WTC11 (cell line): ENCODE results near the gene CDC42EP4. TPM values are rescaled to one million over a fixed set of nuclear protein-coding genes. Genes with fewer than 3 reads are reported as not detected.

ENCODE experiments used
- ATAC-seq: fragments of 200-7000 bp; cut with Tn5 transposase; 2 replicates; pipeline ENCODE4 v1.10.0; 2021; ENCODE audit warnings: mild to moderate bottlenecking, moderate library complexity
- CTCF ChIA-PET: fragments of 300-600 bp; sonication (Branson Sonifier 250); formaldehyde crosslinking; loops from one replicate; lab custom pipeline; 2021; ENCODE audit warnings: antibody characterized with exemption; lab: Charles Lee
- POLR2A ChIA-PET: fragments of 350-600 bp; sonication (Branson Sonifier 250); formaldehyde crosslinking; loops from one replicate; lab custom pipeline; 2021; ENCODE audit warnings: antibody characterized with exemption; lab: Charles Lee
- DNase-seq: peaks from one replicate; pipeline ENCODE4 v3.0.0; 2021; ENCODE audit warnings: low spot score
- H3K27ac Mint-ChIP-seq: 2 replicates; pipeline ENCODE4 v1.8.0; 2021; ENCODE audit warnings: mixed read lengths
- H3K27me3 Mint-ChIP-seq: 2 replicates; pipeline ENCODE4 v1.8.0; 2021; ENCODE audit warnings: low read depth, mild to moderate bottlenecking, moderate library complexity, mixed read lengths
- H3K36me3 Mint-ChIP-seq: 2 replicates; pipeline ENCODE4 v1.8.0; 2021; ENCODE audit warnings: mixed read lengths
- H3K4me1 Mint-ChIP-seq: 2 replicates; pipeline ENCODE4 v1.8.0; 2022; ENCODE audit warnings: mixed read lengths
- H3K4me3 Mint-ChIP-seq: 2 replicates; pipeline ENCODE4 v1.8.0; 2021; ENCODE audit warnings: mild to moderate bottlenecking, moderate library complexity, mixed read lengths
- H3K9me3 Mint-ChIP-seq: 2 replicates; pipeline ENCODE4 v1.8.0; 2021; ENCODE audit warnings: mixed read lengths
- EMX1 ChIP-seq: fragments of 250-450 bp; sonication (Bioruptor Pico); IDR thresholded peaks from 2 replicates; pipeline ENCODE4 v1.8.0; 2021; ENCODE audit warnings: mild to moderate bottlenecking
- ESRRA ChIP-seq: sonication (generic); formaldehyde crosslinking; IDR thresholded peaks from 2 replicates; pipeline ENCODE4 v1.8.1; 2022; ENCODE audit warnings: mild to moderate bottlenecking, missing genetic modification reagents, borderline replicate concordance
- ETV6 ChIP-seq: sonication (generic); formaldehyde crosslinking; IDR thresholded peaks from 2 replicates; pipeline ENCODE4 v1.8.1; 2022; ENCODE audit warnings: mild to moderate bottlenecking, missing genetic modification reagents
- GRHL2 ChIP-seq: fragments of 250-450 bp; sonication (Bioruptor Pico); IDR thresholded peaks from 2 replicates; pipeline ENCODE4 v1.8.0; 2022; ENCODE audit warnings: mild to moderate bottlenecking, moderate library complexity; ENCODE audit not compliant: insufficient replicate concordance, severe bottlenecking
- JAZF1 ChIP-seq: fragments of 250-450 bp; sonication (Bioruptor Pico); IDR thresholded peaks from 2 replicates; pipeline ENCODE4 v1.9.0; 2021; ENCODE audit warnings: moderate library complexity, mild to moderate bottlenecking, inconsistent platforms
- SOX15 ChIP-seq: fragments of 250-450 bp; sonication (Bioruptor Pico); IDR thresholded peaks from 2 replicates; pipeline ENCODE4 v1.9.0; 2021; ENCODE audit warnings: mild to moderate bottlenecking
- TEAD4 ChIP-seq: sonication (generic); formaldehyde crosslinking; IDR thresholded peaks from 2 replicates; pipeline ENCODE4 v1.8.0; 2022; ENCODE audit warnings: mild to moderate bottlenecking, missing genetic modification reagents
- ZNF317 ChIP-seq: sonication (generic); formaldehyde crosslinking; IDR thresholded peaks from 2 replicates; pipeline ENCODE4 v1.8.1; 2023; ENCODE audit warnings: low read depth, mild to moderate bottlenecking, moderate library complexity, missing genetic modification reagents, borderline replicate concordance
- ZNF423 ChIP-seq: fragments of 250-450 bp; sonication (Bioruptor Pico); IDR thresholded peaks from 2 replicates; pipeline ENCODE4 v2.1.2; 2022; ENCODE audit warnings: mild to moderate bottlenecking, moderate library complexity
- total RNA-seq: library from RNA; stranded (reverse); gene quantifications from 3 replicates; pipeline ENCODE4 v1.2.3, GENCODE V29; 2021
- TF ChIP-seq, protein P1 (sequence below): fragments of 250-450 bp; sonication (Bioruptor Pico); conservative IDR thresholded peaks from 2 replicates; pipeline ENCODE4 v1.9.0; 2021; ENCODE audit warnings: mild to moderate bottlenecking
- TF ChIP-seq, protein P2 (sequence below): sonication (generic); formaldehyde crosslinking; conservative IDR thresholded peaks from 2 replicates; pipeline ENCODE4 v1.8.1; 2023; ENCODE audit warnings: mild to moderate bottlenecking, low read depth, missing genetic modification reagents, moderate library complexity
- TF ChIP-seq, protein P3 (sequence below): fragments of 250-450 bp; sonication (Bioruptor Pico); IDR thresholded peaks from 2 replicates; pipeline ENCODE4 v1.9.0; 2021; ENCODE audit warnings: moderate library complexity, mild to moderate bottlenecking, inconsistent platforms, borderline replicate concordance
- TF ChIP-seq, protein P4 (sequence below): sonication (generic); formaldehyde crosslinking; IDR thresholded peaks from 2 replicates; pipeline ENCODE4 v1.8.1; 2022; ENCODE audit warnings: mild to moderate bottlenecking, missing genetic modification reagents, moderate library complexity, borderline replicate concordance
- TF ChIP-seq, protein P5 (sequence below): sonication (generic); formaldehyde crosslinking; IDR thresholded peaks from 2 replicates; pipeline ENCODE4 v1.8.1; 2023; ENCODE audit warnings: mild to moderate bottlenecking, missing genetic modification reagents, moderate library complexity
- TF ChIP-seq, protein P6 (sequence below): fragments of 200-600 bp; IDR thresholded peaks from 2 replicates; pipeline ENCODE4 v1.8.0; 2022; ENCODE audit warnings: antibody characterized with exemption
- TF ChIP-seq, protein P7 (sequence below): sonication (generic); formaldehyde crosslinking; IDR thresholded peaks from 2 replicates; pipeline ENCODE4 v1.8.0; 2022; ENCODE audit warnings: mild to moderate bottlenecking, missing genetic modification reagents
- TF ChIP-seq, protein P8 (sequence below): sonication (generic); formaldehyde crosslinking; IDR thresholded peaks from 2 replicates; pipeline ENCODE4 v1.8.0; 2023; ENCODE audit warnings: mild to moderate bottlenecking, missing genetic modification reagents
- TF ChIP-seq, protein P9 (sequence below): sonication (generic); formaldehyde crosslinking; IDR thresholded peaks from 2 replicates; pipeline ENCODE4 v1.8.0; 2023; ENCODE audit warnings: missing genetic modification reagents
- TF ChIP-seq, protein P10 (sequence below): sonication (generic); formaldehyde crosslinking; conservative IDR thresholded peaks from 2 replicates; pipeline ENCODE4 v1.8.1; 2022; ENCODE audit warnings: mild to moderate bottlenecking, missing genetic modification reagents

Gene CDC42EP4
- total RNA-seq, 1 experiment from 2014 or later = 18.8 TPM

DNA sequence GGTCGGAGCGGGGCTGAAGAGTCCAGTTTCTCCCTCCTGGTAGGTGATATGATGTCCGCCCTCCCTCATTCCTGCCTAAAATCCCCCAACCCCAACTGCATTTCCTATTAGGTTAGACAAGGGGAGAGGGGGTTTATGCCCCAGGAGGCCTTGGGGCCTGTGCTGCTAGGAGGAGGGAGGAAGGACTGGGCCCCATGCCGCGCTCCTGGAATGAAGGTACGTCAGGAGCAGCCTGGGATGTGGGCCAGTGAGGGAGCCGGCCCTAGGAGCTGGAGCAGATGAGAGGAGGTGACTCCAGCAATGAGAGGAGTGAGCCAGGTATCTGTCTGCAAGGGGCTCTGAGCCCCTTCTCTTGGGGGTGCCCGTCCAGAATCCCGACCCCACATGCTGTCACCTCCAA is 46.9 kb upstream of the CDC42EP4 start (continued):
- TF ChIP-seq, protein P1, sequence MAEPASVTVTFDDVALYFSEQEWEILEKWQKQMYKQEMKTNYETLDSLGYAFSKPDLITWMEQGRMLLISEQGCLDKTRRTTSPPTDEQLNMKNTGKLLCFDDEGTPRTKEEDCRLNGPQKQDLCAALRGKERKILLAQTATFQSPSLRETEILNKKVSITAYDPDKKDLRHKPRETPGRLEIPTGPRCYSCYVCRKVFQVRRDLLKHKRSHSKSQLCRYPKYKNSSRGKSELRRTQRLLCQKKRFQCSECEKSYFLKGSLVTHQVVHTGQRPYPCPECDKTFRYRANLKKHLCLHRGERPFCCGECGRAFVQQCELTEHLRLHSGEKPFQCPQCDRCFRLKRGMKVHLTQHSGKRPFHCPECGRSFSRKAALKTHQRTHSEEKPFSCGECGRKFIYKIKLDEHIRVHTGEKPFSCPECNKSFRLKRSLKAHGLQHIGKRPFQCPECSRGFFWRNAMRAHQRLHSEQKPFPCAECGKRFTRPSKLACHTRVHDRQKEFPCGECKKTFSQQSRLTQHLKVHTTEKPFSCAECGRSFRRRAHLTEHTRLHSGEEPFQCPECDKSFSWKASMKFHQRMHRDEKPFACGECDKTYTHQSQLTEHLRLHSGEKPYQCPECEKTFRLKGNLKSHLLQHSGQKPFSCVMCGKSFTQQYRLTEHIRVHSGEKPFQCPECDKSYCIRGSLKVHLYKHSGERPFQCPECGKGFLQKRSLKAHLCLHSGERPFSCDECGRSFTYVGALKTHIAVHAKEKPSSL = no peak
- TF ChIP-seq, protein P2, sequence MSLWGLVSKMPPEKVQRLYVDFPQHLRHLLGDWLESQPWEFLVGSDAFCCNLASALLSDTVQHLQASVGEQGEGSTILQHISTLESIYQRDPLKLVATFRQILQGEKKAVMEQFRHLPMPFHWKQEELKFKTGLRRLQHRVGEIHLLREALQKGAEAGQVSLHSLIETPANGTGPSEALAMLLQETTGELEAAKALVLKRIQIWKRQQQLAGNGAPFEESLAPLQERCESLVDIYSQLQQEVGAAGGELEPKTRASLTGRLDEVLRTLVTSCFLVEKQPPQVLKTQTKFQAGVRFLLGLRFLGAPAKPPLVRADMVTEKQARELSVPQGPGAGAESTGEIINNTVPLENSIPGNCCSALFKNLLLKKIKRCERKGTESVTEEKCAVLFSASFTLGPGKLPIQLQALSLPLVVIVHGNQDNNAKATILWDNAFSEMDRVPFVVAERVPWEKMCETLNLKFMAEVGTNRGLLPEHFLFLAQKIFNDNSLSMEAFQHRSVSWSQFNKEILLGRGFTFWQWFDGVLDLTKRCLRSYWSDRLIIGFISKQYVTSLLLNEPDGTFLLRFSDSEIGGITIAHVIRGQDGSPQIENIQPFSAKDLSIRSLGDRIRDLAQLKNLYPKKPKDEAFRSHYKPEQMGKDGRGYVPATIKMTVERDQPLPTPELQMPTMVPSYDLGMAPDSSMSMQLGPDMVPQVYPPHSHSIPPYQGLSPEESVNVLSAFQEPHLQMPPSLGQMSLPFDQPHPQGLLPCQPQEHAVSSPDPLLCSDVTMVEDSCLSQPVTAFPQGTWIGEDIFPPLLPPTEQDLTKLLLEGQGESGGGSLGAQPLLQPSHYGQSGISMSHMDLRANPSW = no peak
- TF ChIP-seq, protein P3, sequence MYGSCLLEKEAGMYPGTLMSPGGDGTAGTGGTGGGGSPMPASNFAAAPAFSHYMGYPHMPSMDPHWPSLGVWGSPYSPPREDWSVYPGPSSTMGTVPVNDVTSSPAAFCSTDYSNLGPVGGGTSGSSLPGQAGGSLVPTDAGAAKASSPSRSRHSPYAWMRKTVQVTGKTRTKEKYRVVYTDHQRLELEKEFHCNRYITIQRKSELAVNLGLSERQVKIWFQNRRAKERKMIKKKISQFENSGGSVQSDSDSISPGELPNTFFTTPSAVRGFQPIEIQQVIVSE (CRISPR knock-in tag) = no peak
- TF ChIP-seq ZNF317 (CRISPR knock-in tag) (no peak), ZNF423 (CRISPR knock-in tag) (no peak), SOX15 (no peak), GRHL2 (CRISPR knock-in tag) (no peak)
- TF ChIP-seq, protein P4, sequence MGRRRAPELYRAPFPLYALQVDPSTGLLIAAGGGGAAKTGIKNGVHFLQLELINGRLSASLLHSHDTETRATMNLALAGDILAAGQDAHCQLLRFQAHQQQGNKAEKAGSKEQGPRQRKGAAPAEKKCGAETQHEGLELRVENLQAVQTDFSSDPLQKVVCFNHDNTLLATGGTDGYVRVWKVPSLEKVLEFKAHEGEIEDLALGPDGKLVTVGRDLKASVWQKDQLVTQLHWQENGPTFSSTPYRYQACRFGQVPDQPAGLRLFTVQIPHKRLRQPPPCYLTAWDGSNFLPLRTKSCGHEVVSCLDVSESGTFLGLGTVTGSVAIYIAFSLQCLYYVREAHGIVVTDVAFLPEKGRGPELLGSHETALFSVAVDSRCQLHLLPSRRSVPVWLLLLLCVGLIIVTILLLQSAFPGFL (CRISPR knock-in tag) = no peak
- TF ChIP-seq, protein P5, sequence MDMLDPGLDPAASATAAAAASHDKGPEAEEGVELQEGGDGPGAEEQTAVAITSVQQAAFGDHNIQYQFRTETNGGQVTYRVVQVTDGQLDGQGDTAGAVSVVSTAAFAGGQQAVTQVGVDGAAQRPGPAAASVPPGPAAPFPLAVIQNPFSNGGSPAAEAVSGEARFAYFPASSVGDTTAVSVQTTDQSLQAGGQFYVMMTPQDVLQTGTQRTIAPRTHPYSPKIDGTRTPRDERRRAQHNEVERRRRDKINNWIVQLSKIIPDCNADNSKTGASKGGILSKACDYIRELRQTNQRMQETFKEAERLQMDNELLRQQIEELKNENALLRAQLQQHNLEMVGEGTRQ (CRISPR knock-in tag) = no peak
- TF ChIP-seq, protein P6, sequence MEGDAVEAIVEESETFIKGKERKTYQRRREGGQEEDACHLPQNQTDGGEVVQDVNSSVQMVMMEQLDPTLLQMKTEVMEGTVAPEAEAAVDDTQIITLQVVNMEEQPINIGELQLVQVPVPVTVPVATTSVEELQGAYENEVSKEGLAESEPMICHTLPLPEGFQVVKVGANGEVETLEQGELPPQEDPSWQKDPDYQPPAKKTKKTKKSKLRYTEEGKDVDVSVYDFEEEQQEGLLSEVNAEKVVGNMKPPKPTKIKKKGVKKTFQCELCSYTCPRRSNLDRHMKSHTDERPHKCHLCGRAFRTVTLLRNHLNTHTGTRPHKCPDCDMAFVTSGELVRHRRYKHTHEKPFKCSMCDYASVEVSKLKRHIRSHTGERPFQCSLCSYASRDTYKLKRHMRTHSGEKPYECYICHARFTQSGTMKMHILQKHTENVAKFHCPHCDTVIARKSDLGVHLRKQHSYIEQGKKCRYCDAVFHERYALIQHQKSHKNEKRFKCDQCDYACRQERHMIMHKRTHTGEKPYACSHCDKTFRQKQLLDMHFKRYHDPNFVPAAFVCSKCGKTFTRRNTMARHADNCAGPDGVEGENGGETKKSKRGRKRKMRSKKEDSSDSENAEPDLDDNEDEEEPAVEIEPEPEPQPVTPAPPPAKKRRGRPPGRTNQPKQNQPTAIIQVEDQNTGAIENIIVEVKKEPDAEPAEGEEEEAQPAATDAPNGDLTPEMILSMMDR = no peak
- TF ChIP-seq, all 79 proteins: peak for 0

DNA sequence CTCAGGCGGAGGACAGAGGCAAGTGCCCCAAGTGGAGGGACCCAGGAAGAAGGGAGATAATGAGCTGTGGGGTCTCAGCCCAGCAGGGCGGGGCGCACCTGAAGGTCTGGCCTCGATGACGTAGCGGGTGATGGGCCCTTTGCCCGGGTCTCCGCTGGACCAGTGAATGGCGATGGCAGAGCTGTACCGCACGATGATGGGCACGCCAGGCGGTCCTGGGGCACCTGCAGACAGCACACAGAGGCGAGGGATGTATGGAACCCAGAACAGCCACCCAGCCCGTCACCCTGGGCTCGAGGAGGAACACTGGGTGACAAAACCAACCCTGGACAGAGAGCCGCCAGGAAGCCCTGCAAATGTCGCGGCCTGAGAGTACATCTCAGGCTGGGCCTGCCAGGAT is 46.2 kb upstream of the CDC42EP4 start:
- Mint-ChIP-seq H3K27me3 (no peaks in the 10 kb centered on the region), H3K36me3 (no peaks in the 10 kb centered on the region), H3K27ac (no peak overlapping the region), H3K4me1 (peaks cover 34% of the 10 kb centered on the region), H3K4me3 (no peak overlapping the region)
- POLR2A ChIA-PET = no interaction called here
- DNase-seq = no peak
- TF ChIP-seq, protein P7, sequence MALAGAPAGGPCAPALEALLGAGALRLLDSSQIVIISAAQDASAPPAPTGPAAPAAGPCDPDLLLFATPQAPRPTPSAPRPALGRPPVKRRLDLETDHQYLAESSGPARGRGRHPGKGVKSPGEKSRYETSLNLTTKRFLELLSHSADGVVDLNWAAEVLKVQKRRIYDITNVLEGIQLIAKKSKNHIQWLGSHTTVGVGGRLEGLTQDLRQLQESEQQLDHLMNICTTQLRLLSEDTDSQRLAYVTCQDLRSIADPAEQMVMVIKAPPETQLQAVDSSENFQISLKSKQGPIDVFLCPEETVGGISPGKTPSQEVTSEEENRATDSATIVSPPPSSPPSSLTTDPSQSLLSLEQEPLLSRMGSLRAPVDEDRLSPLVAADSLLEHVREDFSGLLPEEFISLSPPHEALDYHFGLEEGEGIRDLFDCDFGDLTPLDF (CRISPR knock-in tag) = no peak
- TF ChIP-seq, protein P8, sequence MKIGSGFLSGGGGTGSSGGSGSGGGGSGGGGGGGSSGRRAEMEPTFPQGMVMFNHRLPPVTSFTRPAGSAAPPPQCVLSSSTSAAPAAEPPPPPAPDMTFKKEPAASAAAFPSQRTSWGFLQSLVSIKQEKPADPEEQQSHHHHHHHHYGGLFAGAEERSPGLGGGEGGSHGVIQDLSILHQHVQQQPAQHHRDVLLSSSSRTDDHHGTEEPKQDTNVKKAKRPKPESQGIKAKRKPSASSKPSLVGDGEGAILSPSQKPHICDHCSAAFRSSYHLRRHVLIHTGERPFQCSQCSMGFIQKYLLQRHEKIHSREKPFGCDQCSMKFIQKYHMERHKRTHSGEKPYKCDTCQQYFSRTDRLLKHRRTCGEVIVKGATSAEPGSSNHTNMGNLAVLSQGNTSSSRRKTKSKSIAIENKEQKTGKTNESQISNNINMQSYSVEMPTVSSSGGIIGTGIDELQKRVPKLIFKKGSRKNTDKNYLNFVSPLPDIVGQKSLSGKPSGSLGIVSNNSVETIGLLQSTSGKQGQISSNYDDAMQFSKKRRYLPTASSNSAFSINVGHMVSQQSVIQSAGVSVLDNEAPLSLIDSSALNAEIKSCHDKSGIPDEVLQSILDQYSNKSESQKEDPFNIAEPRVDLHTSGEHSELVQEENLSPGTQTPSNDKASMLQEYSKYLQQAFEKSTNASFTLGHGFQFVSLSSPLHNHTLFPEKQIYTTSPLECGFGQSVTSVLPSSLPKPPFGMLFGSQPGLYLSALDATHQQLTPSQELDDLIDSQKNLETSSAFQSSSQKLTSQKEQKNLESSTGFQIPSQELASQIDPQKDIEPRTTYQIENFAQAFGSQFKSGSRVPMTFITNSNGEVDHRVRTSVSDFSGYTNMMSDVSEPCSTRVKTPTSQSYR = no peak
- no peak for TF ChIP-seq EMX1 (CRISPR knock-in tag)
- TF ChIP-seq, protein P4 (CRISPR knock-in tag) = no peak
- TF ChIP-seq, protein P9, sequence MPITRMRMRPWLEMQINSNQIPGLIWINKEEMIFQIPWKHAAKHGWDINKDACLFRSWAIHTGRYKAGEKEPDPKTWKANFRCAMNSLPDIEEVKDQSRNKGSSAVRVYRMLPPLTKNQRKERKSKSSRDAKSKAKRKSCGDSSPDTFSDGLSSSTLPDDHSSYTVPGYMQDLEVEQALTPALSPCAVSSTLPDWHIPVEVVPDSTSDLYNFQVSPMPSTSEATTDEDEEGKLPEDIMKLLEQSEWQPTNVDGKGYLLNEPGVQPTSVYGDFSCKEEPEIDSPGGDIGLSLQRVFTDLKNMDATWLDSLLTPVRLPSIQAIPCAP (CRISPR knock-in tag) = no peak
- no peak for TF ChIP-seq ESRRA
- TF ChIP-seq TEAD4 (CRISPR knock-in tag) = no peak
- TF ChIP-seq, protein P10, sequence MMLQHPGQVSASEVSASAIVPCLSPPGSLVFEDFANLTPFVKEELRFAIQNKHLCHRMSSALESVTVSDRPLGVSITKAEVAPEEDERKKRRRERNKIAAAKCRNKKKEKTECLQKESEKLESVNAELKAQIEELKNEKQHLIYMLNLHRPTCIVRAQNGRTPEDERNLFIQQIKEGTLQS (CRISPR knock-in tag) = no peak
- TF ChIP-seq ETV6 (CRISPR knock-in tag) = no peak
- TF ChIP-seq JAZF1 = no peak
- TF ChIP-seq, all 79 proteins: peak for 0
- CTCF ChIA-PET = interaction anchor here (1.1 to 8.9 kb wide), 2 partner anchors 9 to 47 kb away, joined by 3 to 66 read pairs; partner anchors contain the start of gene CDC42EP4
- no peaks in the 10 kb centered on the region for H3K9me3 Mint-ChIP-seq
- ATAC-seq = no peak
